GM18498 (cell line): ENCODE results near the gene PXMP2.

ENCODE experiments used
- ATAC-seq: cut with Tn5 transposase; IDR thresholded peaks from one replicate; pipeline ENCODE4 v1.9.1; 2021; ENCODE audit warnings: mild to moderate bottlenecking, moderate library complexity; ENCODE audit not compliant: unreplicated experiment

PXMP2 gene

DNA sequence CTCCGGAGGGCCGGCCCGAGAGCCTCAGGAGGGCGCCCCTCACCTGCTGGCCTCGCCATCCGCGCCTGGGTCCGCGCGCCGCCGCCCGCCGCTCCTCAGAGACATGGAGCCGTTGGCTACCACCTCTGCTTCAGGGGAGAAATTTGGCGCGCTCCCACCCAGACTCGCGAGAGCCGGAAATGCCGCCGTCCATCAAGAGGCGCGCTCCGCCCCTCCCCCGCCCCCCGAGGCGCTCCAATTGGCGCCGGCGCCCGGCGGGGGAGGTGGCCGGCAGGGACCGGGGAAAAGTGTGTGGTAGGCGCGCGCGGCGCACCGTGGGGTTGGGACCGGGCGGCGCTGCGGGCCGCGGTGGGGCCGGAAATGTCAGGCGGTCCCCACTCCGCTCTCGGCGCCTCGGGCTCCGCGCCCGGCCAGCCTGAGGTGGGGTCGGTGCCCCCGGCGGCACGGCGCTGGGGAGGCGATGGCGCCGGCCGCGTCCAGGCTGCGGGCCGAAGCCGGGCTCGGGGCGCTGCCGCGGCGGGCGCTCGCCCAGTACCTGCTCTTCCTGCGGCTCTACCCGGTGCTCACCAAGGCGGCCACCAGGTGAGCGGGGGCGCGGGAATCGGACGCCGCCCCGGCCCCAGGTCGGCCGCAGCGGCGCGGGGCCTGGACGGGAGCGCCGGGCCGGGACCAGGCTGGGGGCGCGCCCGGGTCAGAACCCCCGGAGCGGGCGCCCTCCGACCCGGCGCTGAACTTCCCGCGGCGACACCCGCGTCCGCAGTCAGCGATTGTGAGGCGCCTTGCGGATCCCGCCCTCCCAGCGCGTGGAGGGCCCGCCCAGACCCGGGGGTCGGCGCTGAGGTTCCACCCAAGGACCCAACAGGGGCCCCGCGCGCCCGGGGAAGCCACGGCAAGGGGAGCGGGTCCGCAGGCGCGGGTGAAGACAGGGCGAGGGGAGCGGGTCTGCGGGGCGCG is at the start of gene PXMP2, which contains the start of gene POLE:
Gene PXMP2, plus strand, starts transcription at position 377 of the 954 bp plus-strand sequence. Its CDS starts 84 bp downstream, at position 461.
Gene POLE, minus strand, starts transcription at position 132 of the 954 bp plus-strand sequence. Its CDS starts 27 bp downstream, at position 105.
- peak; percentile 93 for ATAC-seq

DNA sequence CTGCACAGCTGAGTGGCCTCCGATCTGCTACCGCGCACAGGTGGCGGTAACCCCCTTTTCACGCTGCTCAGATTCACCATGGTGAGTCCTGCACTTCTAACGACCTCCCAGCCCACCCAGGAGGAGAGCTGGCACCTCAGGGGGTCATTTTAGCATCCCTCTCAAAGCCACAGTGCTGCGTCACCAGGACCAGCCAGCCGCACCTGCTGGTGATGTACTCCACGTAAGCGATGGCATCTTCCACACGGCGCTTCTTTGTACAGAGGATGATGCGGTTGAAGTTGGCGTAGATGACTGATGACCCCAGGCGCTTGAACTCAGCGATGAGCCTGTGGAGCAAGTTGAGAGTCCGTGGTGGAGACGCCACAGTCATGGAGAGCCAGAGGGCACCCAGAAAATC is 49.6 kb upstream of the PXMP2 start:
- ATAC-seq, result no peak

DNA sequence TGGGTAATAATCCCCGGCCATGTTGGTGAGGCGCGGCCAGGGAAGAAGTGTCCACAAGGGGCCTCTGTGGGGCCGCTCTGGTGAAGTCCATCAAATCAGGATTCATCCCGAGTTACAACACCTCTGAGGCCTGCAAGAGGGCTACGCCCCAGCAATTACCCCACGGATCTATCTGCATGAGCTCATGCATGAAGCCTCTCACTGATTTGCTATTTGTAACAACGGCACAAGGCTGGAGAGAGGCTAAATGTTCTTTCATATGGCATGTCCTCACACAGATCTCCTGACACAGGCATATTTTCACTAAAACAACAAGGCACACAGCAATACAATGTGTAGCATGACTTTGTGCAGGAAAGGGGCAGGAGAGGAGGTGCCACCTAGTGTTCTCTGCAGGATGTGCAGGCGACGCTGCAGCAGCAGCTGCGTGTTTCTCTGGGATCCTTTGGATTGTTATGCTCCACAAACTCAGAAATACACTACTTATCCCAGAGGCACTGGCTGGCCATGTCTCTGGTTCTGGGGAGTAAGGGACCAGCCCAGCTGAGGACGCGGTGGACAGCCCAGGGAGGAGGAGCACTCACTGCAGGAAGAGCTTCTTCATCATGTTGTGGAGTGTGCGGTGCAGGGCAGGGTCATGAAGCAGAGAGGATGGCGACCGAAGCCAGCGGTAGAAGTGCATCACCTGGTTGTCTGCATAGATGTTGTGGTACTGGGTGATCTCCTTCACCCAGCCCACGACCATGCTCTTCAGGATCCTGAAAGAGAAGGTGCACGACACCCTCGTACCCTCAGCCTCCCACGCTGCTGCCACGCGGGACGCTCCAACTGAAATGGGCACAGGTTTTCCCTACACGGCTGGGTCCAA is 48.6 kb upstream of the PXMP2 start:
- no peak for ATAC-seq

DNA sequence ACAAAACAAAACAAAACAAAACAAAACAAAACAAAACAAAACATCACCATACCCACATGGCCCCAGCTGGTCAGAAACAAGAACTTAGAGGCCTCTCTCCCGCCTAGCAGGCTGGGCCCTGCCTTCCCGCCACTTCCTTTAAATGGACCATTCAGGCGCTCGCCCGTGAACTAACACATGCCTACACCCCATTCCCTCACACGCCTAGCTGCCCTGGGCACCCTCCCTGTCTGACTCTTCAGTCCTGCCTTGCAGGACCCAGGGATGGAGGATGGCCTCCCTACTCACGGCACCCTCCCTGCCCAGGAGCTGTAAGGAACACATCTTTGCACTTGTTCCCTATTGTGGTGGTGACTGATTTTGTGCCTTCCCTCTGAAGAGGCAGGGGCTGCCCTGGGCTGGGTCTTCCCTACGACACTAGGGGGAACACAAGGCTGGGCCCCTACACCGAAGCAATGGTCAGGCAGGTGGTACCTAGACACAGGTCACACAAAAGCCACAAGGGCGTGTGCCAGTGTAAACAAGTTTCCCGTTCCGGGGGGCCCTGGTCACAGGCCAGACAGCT is 47.3 kb upstream of the PXMP2 start:
- ATAC-seq, result no peak

DNA sequence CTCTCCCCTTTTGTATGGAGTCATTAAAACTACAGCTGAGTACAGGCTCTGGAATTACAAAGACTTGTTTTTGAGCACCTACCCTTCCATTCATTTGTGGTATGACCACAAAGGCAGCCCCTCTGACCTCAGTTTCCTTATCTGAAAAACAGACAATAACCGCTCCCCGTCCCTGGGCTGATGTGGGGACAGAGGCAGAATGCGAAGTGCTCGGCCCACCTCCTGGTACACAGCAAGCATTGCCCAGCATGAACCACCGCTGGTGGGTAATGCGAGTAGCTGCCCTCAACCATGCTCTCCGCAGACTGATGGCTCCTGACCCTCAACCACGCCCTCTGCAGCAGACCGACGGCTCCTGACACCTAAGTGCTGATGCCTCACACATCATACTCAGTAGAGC is 46.5 kb upstream of the PXMP2 start:
- no peak for ATAC-seq

DNA sequence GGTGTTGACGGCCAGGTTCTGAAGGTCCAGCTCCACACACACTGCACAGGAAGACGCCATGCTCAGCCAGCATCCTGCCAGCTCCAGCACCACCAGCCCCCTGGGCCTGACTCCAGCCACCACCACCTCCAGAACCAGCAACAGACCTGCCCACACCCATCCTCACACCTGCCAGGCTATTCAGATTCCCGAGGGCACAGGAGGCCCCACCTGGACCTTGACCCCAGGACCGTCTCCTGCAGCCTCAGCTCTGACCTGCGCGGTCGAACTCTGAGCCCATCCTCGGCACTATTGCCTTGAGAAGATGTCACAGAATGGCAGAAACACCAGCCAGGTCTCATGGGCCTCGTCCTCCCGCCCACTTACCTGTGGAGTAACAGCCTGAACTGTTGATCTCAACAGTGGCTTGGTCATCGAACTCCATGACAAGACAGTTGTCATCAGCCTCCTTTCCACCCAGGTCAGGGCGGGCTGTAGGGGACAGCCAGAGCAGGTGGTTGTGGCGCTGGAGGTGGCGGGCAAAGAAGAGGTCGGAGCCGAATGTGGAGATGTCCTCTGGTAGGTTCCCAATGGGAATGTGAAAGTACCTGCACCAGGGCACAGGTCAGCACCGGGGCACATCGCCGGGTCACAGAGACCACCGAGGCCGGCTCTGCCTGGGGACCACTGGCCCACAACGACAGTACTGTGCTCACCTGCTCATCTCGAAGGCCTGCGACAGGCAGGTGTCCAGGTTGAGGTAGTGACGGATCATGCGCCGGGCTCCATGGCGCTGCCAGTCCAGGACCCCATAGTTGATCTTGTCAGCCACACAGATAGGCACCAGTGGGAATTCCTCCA is 45.4 kb upstream of the PXMP2 start:
- no peak for ATAC-seq

DNA sequence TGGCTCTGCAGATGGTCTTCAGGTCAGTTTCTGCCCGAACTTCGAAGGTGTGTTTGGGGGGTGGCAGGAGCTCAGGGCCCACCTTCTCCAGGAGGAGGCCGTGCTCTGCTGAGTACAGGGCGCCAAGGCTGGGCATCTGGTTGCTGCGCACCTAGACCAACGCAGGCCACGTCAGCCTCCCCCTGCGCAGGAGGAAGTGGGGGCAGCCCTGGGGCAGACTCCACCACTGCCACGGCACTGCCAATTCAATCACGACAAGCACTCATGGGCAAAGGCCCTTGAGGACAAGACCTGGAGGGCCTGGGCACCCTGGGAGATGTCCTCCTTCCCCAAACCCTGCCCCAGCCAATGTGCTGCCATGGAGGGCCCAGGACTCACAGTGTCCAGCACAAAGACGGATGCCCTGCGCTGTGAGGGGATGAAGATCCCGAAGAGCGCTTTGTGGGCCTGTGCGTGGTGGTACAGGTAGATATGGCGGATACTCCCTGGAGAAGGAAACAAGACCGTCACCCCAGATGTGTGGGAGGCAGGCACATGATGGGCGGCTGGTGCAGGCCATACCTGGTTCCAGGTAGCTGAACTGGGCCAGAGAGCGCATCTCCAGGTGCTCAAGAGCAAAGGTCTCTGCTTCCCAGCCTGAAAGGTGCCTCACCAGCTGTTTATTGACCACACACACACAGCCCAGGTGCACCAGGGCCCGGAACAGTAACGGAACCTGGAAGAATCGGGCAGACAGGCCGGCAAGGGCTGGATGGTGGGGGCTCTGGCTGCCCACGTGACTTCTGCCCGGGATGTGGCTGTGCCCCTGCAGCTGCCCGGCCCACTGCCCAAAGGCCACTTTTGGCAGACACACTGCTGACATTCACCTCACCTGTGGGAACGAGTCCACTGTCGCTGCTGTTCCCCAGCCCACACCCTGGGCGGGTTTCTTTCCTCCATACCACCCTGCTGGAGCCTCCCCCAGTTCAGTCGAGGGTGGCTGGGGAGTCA is 44.2 kb upstream of the PXMP2 start:
- no peak for ATAC-seq

DNA sequence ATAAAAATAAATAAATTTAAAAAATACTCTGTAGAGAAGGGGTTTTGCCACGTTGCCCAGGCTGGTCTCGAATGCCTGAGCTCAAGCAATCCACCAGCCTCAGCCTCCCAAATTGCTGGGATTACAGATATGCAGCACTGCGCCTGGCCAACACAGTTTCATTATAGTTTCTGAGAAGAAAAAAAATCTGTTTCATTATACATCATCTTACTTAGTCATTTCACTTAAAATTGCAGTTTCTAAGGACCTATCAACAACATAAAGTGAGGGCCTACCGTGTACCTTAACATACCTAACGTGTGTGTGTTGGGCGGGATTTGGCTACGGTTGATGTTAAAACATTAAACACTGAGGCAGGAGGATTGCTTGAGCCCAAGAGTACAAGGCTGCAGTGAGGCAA is 40.5 kb upstream of the PXMP2 start:
- no peak for ATAC-seq

DNA sequence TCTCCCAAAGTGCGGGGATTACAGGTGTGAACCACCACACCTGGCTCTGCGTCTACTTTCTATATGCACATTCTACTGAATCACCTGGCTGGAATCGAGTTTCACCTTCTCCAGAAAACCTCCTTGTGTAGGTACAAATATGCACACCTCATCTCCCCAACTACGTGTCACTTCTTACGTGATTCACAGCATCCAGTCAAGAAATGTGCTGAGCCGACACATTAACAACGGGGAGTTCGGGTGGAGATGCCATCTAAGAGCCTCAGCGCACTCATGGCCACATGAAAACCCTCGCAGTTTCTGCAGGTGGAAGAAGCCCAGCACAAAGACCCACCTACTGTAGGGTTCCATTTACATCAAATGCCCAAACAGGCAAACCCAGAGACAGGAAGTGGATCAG is 39.5 kb upstream of the PXMP2 start:
- ATAC-seq, result no peak

DNA sequence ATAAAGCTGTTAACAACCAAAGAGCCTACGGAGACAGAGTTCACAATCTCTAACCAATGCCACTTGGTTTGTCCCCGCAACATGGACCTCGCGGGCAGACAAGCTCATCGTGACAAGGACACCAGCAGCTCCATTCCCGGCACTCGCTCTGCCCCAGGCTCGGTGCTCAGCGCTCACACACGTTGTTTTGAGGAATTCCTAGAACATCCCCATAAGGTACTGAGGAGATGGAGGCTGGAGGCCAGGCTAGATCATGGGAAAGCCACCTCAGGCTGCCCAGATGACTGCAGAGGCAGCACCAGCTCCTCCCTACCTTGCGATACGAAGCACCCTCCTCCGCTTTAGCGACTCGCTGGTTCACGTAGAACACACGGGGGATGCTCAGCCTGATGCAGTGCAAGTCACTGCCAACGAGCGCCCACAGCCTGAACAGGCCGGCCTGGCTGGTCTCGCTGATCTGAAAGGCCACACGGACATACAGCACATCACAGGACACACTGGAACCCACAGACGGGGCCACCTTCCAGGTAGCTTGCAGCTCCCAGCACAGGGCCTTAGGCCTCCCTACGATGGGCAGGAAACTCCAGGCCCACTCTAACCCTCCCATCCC is 38.7 kb upstream of the PXMP2 start:
- ATAC-seq, result no peak

DNA sequence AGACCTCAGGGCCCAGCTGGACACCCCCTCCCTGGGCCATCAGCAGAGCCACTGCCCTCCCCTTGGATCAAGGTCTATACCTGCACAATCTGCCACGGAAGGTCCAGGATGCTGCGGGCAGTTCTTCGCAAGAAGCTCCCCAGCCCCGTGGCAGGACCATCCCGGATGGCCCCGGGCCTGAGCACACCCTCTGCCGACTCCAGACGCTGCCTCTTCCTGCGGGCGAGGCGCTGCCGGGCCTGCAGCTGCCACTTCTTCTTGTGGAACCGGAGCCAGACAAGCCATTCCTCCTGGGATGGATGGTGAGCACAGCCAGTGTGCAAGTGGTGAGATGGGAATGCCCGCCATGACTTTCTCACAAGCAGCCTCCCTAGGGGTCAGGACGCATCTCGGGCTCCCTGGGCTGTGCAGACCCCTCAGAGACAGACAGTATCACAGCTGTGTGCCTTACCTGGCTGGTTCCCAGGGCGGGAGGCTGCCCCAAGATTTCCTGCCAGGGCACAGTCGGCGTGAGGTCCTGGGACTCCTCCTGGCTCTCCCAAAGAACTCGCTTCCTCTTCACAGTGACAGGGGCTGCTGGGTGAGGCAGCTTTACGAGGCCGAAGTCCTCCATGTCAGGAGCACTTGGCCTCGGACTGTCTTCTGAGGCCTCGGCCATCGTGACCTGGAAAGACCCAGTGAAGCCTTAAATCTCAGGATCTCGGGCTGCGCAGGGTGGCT is 38.0 kb upstream of the PXMP2 start:
- ATAC-seq, result no peak

DNA sequence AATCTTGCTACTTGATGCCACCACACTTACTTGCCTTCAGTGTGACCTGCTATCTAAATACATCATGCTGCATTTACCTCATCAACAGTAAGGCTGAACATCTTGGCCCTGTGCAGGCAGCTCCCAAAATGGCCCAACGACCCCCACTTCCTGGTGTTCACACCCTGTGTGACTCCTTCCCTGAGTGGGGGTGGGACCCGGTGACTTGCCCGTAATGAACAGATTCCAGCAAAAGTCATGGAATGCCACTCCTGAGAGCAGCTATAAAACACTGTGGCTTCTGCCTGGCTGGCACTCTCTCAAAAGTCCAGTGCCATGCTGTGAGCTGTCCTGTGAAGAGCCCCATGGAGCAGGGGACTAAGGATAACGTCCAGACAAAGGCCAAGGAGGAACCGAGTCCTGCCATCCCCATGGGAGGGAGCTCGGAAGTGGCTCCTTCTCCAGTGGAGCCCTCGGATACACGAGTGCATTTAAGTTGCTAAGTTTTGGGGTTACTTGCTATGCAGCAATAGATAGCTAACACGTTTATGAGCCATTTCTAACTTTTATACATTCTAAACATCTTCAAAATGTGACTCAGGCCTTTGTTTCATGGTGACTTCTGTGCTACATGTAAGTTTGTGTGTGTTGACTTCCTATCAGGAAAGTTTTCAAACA is 35.8 kb upstream of the PXMP2 start:
- no peak for ATAC-seq

DNA sequence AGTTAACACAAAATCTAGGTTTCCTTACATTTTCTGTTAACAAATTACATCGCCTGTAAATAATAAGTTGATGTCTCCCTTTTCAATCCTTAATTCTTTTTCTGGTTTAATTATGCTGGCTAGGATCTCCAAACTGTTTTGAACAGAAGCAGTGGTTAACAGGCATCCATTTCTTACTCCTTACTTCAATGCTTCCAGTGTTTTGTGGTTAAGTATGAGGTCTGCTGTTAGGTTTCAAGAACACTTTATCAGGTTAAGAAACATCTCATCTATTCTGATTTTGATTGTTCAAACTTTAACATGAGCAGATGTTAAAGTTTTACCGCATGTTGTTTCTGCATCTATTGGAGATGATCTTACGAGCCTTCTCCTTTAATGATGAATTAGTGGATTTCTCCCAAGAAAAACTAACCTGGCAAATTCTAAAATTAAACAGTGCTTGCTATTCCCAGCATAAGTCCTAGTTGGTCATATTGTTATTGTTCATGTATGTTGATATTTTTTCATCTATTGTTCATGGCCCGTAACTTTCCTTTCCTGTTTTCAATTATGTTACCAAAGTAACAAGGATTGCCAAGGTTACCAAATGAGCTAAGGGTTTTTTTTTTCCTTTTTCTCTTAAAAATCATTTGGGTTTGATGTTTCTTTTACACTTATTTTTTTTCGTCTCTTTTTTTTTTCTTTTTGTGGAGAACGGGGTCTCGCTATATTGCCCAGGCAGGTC is 33.7 kb upstream of the PXMP2 start:
- no peak for ATAC-seq

DNA sequence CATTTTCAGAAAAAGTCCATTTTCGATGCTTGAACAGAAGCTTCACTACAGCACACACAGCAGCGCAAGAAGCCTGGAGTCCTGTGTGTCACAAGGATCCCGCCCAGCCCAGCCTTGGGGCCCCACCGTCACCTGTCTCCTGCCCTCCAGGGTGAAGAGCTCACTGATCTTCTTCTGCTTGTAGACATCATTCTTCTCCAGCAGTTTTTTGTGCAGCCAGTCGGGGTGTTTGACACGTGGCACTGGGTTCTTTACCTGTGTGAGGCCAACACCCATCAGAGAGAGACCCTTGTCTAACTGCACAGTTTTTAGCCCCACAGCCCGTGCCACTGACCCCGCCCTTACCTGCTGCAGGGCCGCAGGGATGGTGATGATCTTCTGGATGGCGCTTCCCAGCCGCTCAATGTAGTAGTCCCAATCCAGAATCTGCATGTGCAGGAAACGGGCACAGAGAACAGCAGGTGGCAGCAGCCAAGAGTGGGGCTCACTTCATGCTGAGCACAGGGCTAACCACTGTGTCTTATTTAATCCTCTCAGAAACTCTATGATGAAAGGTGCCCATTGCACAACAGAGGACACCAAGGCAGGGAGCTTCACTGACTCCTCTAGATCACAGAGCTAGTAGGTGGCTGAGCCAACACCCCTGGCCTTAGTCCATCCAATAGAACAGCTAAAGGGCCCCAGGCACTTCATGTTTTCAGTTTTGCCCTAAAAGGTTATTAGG is 30.2 kb upstream of the PXMP2 start:
- ATAC-seq, result no peak

DNA sequence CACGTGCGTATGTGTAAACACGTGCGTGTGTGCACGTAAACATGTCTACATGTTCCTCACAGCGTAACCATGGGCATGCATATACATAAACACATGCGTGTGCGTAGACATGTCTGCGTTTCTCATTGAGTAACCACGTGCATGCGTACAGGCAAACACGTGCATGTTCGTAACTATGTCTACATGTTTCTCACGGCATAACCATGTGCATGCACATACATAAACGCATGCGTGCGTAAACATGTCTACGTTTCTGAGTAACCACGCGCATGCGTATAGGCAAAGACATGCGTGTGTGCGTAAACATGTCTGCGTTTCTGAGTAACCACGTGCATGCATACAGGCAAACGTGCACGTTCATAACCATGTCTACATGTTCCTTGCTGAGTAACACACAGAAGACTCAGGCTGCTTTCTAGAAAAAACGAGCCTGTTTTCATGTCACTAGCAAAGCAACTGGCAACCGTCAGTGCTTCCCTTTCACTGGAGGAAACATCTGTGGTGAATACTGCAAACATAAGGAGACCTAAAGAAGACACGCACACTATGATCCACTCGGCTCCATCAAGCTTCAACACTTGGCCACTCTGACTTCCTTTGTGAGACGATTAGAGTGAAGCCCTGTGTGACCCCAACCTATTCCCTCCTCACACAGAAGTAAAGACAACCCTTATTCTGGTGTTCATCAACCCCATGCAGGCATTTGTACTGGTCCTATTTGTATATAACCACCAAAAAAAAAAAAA is 29.1 kb upstream of the PXMP2 start:
- no peak for ATAC-seq

DNA sequence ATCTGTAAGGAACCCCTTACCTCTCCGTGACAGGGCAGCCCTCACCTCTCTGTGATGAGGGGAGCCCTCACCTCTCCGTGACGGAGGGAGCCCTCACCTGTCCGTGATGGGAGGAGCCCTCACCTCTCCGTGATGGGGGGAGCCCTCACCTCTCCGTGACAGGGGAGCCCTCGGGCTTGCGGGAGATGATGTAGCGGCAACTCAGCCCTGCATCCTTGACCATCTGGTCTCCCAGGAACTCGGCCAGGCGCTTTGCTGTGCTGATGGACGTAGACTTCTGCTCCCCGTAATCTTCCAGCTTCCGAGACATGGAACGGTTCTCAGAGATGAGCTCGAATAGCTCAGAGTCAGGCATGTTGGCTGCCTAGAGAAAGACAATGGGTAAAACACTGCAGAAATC is 28.2 kb upstream of the PXMP2 start:
- ATAC-seq, result no peak
